B cell (primary cell): ENCODE data around the gene CACNA2D1. TPM values are rescaled to one million over a fixed set of nuclear protein-coding genes. Genes with fewer than 3 reads are reported as not detected.

ENCODE experiments used
- ATAC-seq: fragments of 200-7000 bp; cut with Tn5 transposase; one replicate; pipeline ENCODE4 v1.10.0; 2021; ENCODE audit warnings: low read depth, mild to moderate bottlenecking, moderate number of reproducible peaks, moderate library complexity
- CTCF ChIA-PET: fragments of 350-600 bp; sonication (Branson Sonifier 250); formaldehyde crosslinking; loops from one replicate; lab custom pipeline; 2021; ENCODE audit warnings: antibody characterized with exemption, inconsistent platforms; lab: Charles Lee
- POLR2A ChIA-PET: fragments of 350-600 bp; sonication (Branson Sonifier 250); formaldehyde crosslinking; loops from one replicate; lab custom pipeline; 2021; ENCODE audit warnings: antibody characterized with exemption; lab: Charles Lee
- DNase-seq: peaks from one replicate; pipeline ENCODE4 v3.0.0; 2013
- H2AFZ ChIP-seq: 2 replicates; pipeline ENCODE4 v1.6.1; 2012; ENCODE audit warnings: mild to moderate bottlenecking, low read depth, low read length; ENCODE audit not compliant: insufficient read depth, poor library complexity, severe bottlenecking
- H3K27ac ChIP-seq, 2 donors: 1 replicate in 1 of 2; 2 replicates in 1 of 2; pipeline ENCODE4 v1.5.1; 2012 to 2013; ENCODE audit warnings: low read length in 2 of 2, mild to moderate bottlenecking in 2 of 2, moderate library complexity in 1 of 2
- H3K27me3 ChIP-seq, 4 experiments: fragments of 200-600 bp in 1 of 4; sonication (generic) in 1 of 4; replicated peaks in 1 of 4; 1 replicate in 2 of 4; 2 replicates in 2 of 4; pipeline versions ENCODE4 v1.6.1 to v1.7.0; 2013 to 2016; ENCODE audit warnings: low read length in 3 of 4, mild to moderate bottlenecking in 2 of 4, mixed read lengths in 1 of 4, moderate library complexity in 1 of 4; ENCODE audit not compliant: insufficient read depth in 4 of 4, control insufficient read depth in 3 of 4; ENCODE audit errors: control extremely low read depth in 1 of 4
- H3K36me3 ChIP-seq, 2 experiments: replicated peaks in 1 of 2; 1 replicate in 1 of 2; 2 replicates in 1 of 2; pipeline versions ENCODE4 v1.6.1 to v1.7.1; 2013; ENCODE audit warnings: low read length in 1 of 2; ENCODE audit not compliant: insufficient read depth in 2 of 2, control insufficient read depth in 1 of 2; ENCODE audit errors: control extremely low read depth in 1 of 2, extremely low read depth in 1 of 2
- H3K4me1 ChIP-seq, 2 donors: fragments of 200-600 bp in 1 of 2; sonication (generic) in 1 of 2; 1 replicate in 1 of 2; 2 replicates in 1 of 2; pipeline versions ENCODE4 v1.5.1 to v1.6.1; 2013 to 2017; ENCODE audit warnings: low read length in 2 of 2; ENCODE audit not compliant: control insufficient read depth in 2 of 2, insufficient read depth in 2 of 2
- H3K4me2 ChIP-seq: replicated peaks from 2 replicates; pipeline ENCODE3; 2012; ENCODE audit warnings: mild to moderate bottlenecking, low read depth, low read length; ENCODE audit not compliant: poor library complexity, severe bottlenecking
- H3K4me3 ChIP-seq, 5 experiments: fragments of 200-600 bp in 1 of 5; sonication (generic) in 1 of 5; 1 replicate in 3 of 5; 2 replicates in 2 of 5; pipeline versions ENCODE4 v1.5.1 to v1.7.0; 2011 to 2016; ENCODE audit warnings: low read length in 4 of 5, mild to moderate bottlenecking in 4 of 5, low read depth in 2 of 5, control low read depth in 1 of 5, moderate library complexity in 1 of 5; ENCODE audit not compliant: insufficient read depth in 1 of 5; ENCODE audit errors: control extremely low read depth in 1 of 5, extremely low read depth in 1 of 5
- H3K79me2 ChIP-seq: fragments of 200-600 bp; sonication (generic); one replicate; pipeline ENCODE4 v1.6.0; 2016; ENCODE audit warnings: low read length; ENCODE audit not compliant: control insufficient read depth, insufficient read depth
- H3K9ac ChIP-seq: fragments of 200-600 bp; sonication (generic); 2 replicates; pipeline ENCODE4 v1.6.1; 2017; ENCODE audit warnings: mild to moderate bottlenecking, low read length, moderate library complexity
- H3K9me3 ChIP-seq, 3 donors: one replicate each; pipeline versions ENCODE4 v1.6.1 to v1.7.1; 2013; ENCODE audit warnings: low read length in 2 of 3; ENCODE audit not compliant: control insufficient read depth in 2 of 3, insufficient read depth in 1 of 3; ENCODE audit errors: control extremely low read depth in 1 of 3
- H4K20me1 ChIP-seq: 2 replicates; pipeline ENCODE4 v1.6.0; 2012; ENCODE audit warnings: mild to moderate bottlenecking, low read length; ENCODE audit not compliant: insufficient read depth, control insufficient read depth, poor library complexity, severe bottlenecking
- H3K27ac Mint-ChIP-seq: one replicate; pipeline ENCODE4 v1.8.0; 2021; ENCODE audit warnings: mixed read lengths
- H3K27me3 Mint-ChIP-seq: one replicate; pipeline ENCODE4 v1.8.0; 2021; ENCODE audit warnings: mixed read lengths
- H3K4me1 Mint-ChIP-seq: one replicate; pipeline ENCODE4 v1.8.0; 2021; ENCODE audit warnings: mixed read lengths
- H3K4me3 Mint-ChIP-seq: one replicate; pipeline ENCODE4 v1.8.0; 2021; ENCODE audit warnings: mixed read lengths
- H3K9me3 Mint-ChIP-seq: one replicate; pipeline ENCODE4 v1.8.0; 2022; ENCODE audit warnings: mixed read lengths; ENCODE audit not compliant: insufficient read depth
- CTCF ChIP-seq: fragments of 200-600 bp; IDR thresholded peaks from one replicate; pipeline ENCODE4 v1.8.0; 2022; ENCODE audit warnings: antibody characterized with exemption, mild to moderate bottlenecking
- EZH2 ChIP-seq: IDR thresholded peaks from 2 replicates; pipeline ENCODE4 v1.6.1; 2012; ENCODE audit warnings: borderline replicate concordance, low read depth, mild to moderate bottlenecking, moderate library complexity, low read length; ENCODE audit not compliant: insufficient read depth, poor library complexity, severe bottlenecking
- WGBS: methylation state at CpG from one replicate; pipeline ENCODE4 v1.1.5; 2013; ENCODE audit warnings: missing lambda C conversion rate; ENCODE audit not compliant: insufficient coverage; 5-methylcytosine and 5-hydroxymethylcytosine counted together
- intact Hi-C: fragments of 100-400 bp; cut with micrococcal nuclease; formaldehyde crosslinking; loops from one replicate; pipeline ENCODE4 v1.10.0; 2022
- polyA plus RNA-seq: library from polyadenylated mRNA; depleted of rRNA; stranded (reverse); fragments of >200 nt; gene quantifications from 2 replicates; pipeline ENCODE4 v1.2.3, GENCODE V29; 2012
- total RNA-seq, 2 donors: library from RNA; stranded (reverse); fragments of 120-200 nt in 1 of 2; gene quantifications; 1 replicate in 1 of 2; 2 replicates in 1 of 2; pipeline versions ENCODE4 v1.2.3 to v1.2.4, GENCODE V29; 2013 to 2022

The CACNA2D1 gene
- total and polyA plus RNA-seq, 2 donors (not counting 1 experiment from before 2014, with no cell fraction given): not detected

- ATAC-seq (no peak), DNase-seq (no peak)
- WGBS: no CpG with 5 or more reads among the region's 1 CpG
- Histone ChIP-seq H3K79me2 (no peaks in the 10 kb centered on the region), H3K36me3 (no peaks in the 10 kb centered on the region), H4K20me1 (no peaks in the 10 kb centered on the region), H3K9me3 (no peaks in the 10 kb centered on the region), H3K4me2 (no peak overlapping the region), H3K4me3 (no peak overlapping the region), H3K9ac (no peak overlapping the region), H2AFZ (no peak overlapping the region), H3K27me3 (no peaks in the 10 kb centered on the region), H3K4me1 (no peaks in the 10 kb centered on the region), H3K27ac (no peak overlapping the region)
- TF ChIP-seq CTCF: no peak
- TF ChIP-seq EZH2: no peak
- ChIA-PET POLR2A (no interaction called here), CTCF (no interaction called here)
- Mint-ChIP-seq H3K27me3 (no peaks in the 10 kb centered on the region), H3K4me1 (no peaks in the 10 kb centered on the region), H3K4me3 (no peak overlapping the region), H3K27ac (no peak overlapping the region), H3K9me3 (no peaks in the 10 kb centered on the region)
- intact Hi-C loops: no loop called here
These were observed 271.6 kb downstream of the CACNA2D1 start for GRCh38 chr7:82172017-82172416.

- H2AFZ ChIP-seq: no peak overlapping the region
- no peaks in the 10 kb centered on the region for H3K4me1 Mint-ChIP-seq
- H3K27me3 ChIP-seq: no peaks in the 10 kb centered on the region
- 25% methylated on average over 1 of the region's 2 CpGs for WGBS
- no peaks in the 10 kb centered on the region for H3K9me3 ChIP-seq
- TF ChIP-seq EZH2 (no peak), CTCF (no peak)
- no peak overlapping the region for H3K27ac ChIP-seq
- intact Hi-C loops: no loop called here
- no peaks in the 10 kb centered on the region for H3K9me3 Mint-ChIP-seq
- no peaks in the 10 kb centered on the region for H3K79me2 ChIP-seq
- ATAC-seq (no peak), DNase-seq (no peak)
- no peak overlapping the region for H3K4me2 ChIP-seq
- no peaks in the 10 kb centered on the region for H4K20me1 ChIP-seq
- H3K27ac Mint-ChIP-seq: no peak overlapping the region
- ChIA-PET CTCF (no interaction called here), POLR2A (no interaction called here)
- no peak overlapping the region for H3K4me3 ChIP-seq
- H3K4me3 Mint-ChIP-seq: no peak overlapping the region
- no peak overlapping the region for H3K9ac ChIP-seq
- H3K36me3 ChIP-seq: no peaks in the 10 kb centered on the region
- H3K27me3 Mint-ChIP-seq: no peaks in the 10 kb centered on the region
- no peaks in the 10 kb centered on the region for H3K4me1 ChIP-seq
These were observed 275.8 kb downstream of the CACNA2D1 start for GRCh38 chr7:82167558-82168314.
